Spleen (tissue), 7 donors: ENCODE results near the gene HDAC9.

Experiments
- POLR2A ChIP-seq, 3 donors: fragments of 450-650 bp; IDR thresholded peaks; one replicate each; pipeline ENCODE4 v1.5.1; 2017; ENCODE audit warnings: antibody characterized with exemption in 3 of 3, mild to moderate bottlenecking in 1 of 3
- TF ChIP-seq, protein P1 (sequence below), 11 experiments: fragments of 200-600 bp in 7 of 11; fragments of 450-650 bp in 4 of 11; sonication (generic) in 4 of 11; IDR thresholded peaks in 8 of 11; conservative IDR thresholded peaks in 3 of 11; 1 replicate in 7 of 11; 2 replicates in 4 of 11; pipeline versions ENCODE4 v1.4.0 to v1.8.0; 2016 to 2021; ENCODE audit warnings: antibody characterized with exemption in 11 of 11, inconsistent platforms in 4 of 11, mild to moderate bottlenecking in 1 of 11
- donor health status: DM: no; HTN: no; CAD: no; lungs with moderate emphysema.
- donor health status: DM: no; HTN: no; CAD: no.
- donor health status: DM: no; HTN: no; CAD: no.

- TF ChIP-seq, protein P1, sequence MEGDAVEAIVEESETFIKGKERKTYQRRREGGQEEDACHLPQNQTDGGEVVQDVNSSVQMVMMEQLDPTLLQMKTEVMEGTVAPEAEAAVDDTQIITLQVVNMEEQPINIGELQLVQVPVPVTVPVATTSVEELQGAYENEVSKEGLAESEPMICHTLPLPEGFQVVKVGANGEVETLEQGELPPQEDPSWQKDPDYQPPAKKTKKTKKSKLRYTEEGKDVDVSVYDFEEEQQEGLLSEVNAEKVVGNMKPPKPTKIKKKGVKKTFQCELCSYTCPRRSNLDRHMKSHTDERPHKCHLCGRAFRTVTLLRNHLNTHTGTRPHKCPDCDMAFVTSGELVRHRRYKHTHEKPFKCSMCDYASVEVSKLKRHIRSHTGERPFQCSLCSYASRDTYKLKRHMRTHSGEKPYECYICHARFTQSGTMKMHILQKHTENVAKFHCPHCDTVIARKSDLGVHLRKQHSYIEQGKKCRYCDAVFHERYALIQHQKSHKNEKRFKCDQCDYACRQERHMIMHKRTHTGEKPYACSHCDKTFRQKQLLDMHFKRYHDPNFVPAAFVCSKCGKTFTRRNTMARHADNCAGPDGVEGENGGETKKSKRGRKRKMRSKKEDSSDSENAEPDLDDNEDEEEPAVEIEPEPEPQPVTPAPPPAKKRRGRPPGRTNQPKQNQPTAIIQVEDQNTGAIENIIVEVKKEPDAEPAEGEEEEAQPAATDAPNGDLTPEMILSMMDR (IDR thresholded peaks at IDR 0.05 in 8 of 11, conservative IDR thresholded peaks at IDR 0.05 in 3 of 11), result no peak
- no peak for TF ChIP-seq POLR2A (IDR thresholded peaks at IDR 0.05)
Observed at GRCh38 chr7:18497800-18498199, 2.3 kb downstream of the HDAC9 start.
